ENCODE measurements around the gene PTPN2. TPM values are rescaled to one million over a fixed set of nuclear protein-coding genes. Genes with fewer than 3 reads are reported as not detected.

Gene PTPN2
- total RNA-seq, 2 experiments from 2014 or later, result 54.9 to 69.7 TPM

DNA sequence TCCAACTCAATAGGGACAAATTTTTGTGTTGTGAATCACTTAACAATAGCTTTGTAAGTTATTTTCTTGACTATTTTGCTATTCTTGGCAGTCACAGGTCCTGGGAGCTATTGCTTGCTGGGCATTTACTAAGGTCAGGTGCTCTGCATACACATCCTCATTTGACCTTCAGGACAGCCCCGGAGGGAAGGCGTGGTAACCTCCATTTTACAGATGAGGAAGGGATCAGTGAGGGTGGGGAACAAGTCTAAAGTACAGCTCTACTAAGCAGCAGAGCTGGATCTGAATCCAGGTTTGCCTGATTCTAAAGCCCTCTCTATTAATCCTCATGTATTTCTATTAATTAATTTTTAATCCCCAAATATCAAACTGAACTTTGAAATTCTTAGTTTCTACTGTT is 58.8 kb downstream of the PTPN2 start:
- BruUV-seq (replicated peaks), result no TSS peak
- H4K20me1 ChIP-seq (ENCODE audit: insufficient read depth, low read length), result no peaks in the 10 kb centered on the region
- no peaks in the 10 kb centered on the region for H3K4me1 ChIP-seq (ENCODE audit: insufficient read depth, low read length, poor library complexity, severe bottlenecking)
- POLR2A ChIA-PET, result interaction anchor here (0.8 to 1.2 kb wide), 3 partner anchors 9 to 14 kb away, joined by 3 read pairs; no protein-coding TSS in a partner anchor
- H2AFZ ChIP-seq (ENCODE audit: low read length), result no peak overlapping the region
- H3K4me2 ChIP-seq (ENCODE audit: low read length), result no peak overlapping the region
- H3K9me2 ChIP-seq (ENCODE audit: insufficient read depth, low read length), result no peaks in the 10 kb centered on the region
- peaks cover 7% of the 10 kb centered on the region; the same call in 1 of the 2 replicates for H3K9me3 ChIP-seq (ENCODE audit: low read length)
- peaks cover 86% of the 10 kb centered on the region for H3K36me3 ChIP-seq (ENCODE audit: insufficient read depth, low read length)
- no peaks in the 10 kb centered on the region for H3K79me2 ChIP-seq (ENCODE audit: insufficient read depth, low read depth, low read length)
- no peak overlapping the region for H3K4me3 ChIP-seq (ENCODE audit: low read depth, low read length, poor library complexity, severe bottlenecking)
- no peak for TF ChIP-seq EZH2phosphoT487 (IDR thresholded peaks at IDR 0.05; ENCODE audit: borderline replicate concordance, low read depth, low read length)
- TF ChIP-seq, protein P1, sequence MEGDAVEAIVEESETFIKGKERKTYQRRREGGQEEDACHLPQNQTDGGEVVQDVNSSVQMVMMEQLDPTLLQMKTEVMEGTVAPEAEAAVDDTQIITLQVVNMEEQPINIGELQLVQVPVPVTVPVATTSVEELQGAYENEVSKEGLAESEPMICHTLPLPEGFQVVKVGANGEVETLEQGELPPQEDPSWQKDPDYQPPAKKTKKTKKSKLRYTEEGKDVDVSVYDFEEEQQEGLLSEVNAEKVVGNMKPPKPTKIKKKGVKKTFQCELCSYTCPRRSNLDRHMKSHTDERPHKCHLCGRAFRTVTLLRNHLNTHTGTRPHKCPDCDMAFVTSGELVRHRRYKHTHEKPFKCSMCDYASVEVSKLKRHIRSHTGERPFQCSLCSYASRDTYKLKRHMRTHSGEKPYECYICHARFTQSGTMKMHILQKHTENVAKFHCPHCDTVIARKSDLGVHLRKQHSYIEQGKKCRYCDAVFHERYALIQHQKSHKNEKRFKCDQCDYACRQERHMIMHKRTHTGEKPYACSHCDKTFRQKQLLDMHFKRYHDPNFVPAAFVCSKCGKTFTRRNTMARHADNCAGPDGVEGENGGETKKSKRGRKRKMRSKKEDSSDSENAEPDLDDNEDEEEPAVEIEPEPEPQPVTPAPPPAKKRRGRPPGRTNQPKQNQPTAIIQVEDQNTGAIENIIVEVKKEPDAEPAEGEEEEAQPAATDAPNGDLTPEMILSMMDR (conservative IDR thresholded peaks at IDR 0.05; ENCODE audit: low read length), result no peak
- CTCF ChIA-PET (ENCODE audit: unreplicated experiment), result no interaction called here
- intact Hi-C loops (cut with micrococcal nuclease; ENCODE audit: unreplicated experiment), result no loop called here
- DNase-seq (ENCODE audit: low spot score), result no peak
- H3K27ac ChIP-seq (ENCODE audit: low read depth, low read length, poor library complexity, severe bottlenecking), result no peak overlapping the region

DNA sequence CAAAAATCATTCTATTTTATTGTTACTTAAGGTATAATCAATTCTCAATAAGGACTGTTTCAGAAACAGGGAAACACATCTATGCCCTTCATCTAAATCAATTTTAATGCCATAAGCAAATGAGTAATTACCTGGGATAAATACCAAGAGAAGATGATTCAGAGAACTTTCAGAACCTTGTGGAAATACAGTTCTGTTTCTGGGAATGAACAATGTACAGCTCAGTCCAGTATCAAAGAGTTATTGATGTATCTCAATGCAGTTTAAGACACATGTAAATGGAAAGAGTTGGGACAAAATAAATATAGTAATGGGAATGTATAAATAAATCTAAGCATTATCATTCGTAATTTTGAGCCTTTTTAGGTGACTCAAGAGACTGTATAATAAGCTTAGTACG is 60.1 kb downstream of the PTPN2 start:
- Histone ChIP-seq H3K4me2 (ENCODE audit: low read length) (no peak overlapping the region), H4K20me1 (ENCODE audit: insufficient read depth, low read length) (no peaks in the 10 kb centered on the region), H3K9me2 (ENCODE audit: insufficient read depth, low read length) (no peaks in the 10 kb centered on the region), H3K27ac (ENCODE audit: low read depth, low read length, poor library complexity, severe bottlenecking) (no peak overlapping the region), H3K9me3 (ENCODE audit: low read length) (peaks cover 7% of the 10 kb centered on the region; the same call in 1 of the 2 replicates), H2AFZ (ENCODE audit: low read length) (no peak overlapping the region), H3K4me3 (ENCODE audit: low read depth, low read length, poor library complexity, severe bottlenecking) (no peak overlapping the region), H3K4me1 (ENCODE audit: insufficient read depth, low read length, poor library complexity, severe bottlenecking) (no peaks in the 10 kb centered on the region), H3K79me2 (ENCODE audit: insufficient read depth, low read depth, low read length) (no peaks in the 10 kb centered on the region), H3K36me3 (ENCODE audit: insufficient read depth, low read length) (peaks cover 76% of the 10 kb centered on the region)
- ChIA-PET CTCF (ENCODE audit: unreplicated experiment) (no interaction called here), POLR2A (interaction anchor here (0.7 to 1.2 kb wide), 4 partner anchors 8 to 93 kb away, joined by 3 to 4 read pairs (median 3); no protein-coding TSS in a partner anchor)
- no TSS peak for BruUV-seq (replicated peaks)
- DNase-seq (ENCODE audit: low spot score), result no peak
- TF ChIP-seq, protein P1 (conservative IDR thresholded peaks at IDR 0.05; ENCODE audit: low read length), result no peak
- TF ChIP-seq EZH2phosphoT487 (IDR thresholded peaks at IDR 0.05; ENCODE audit: borderline replicate concordance, low read depth, low read length), result no peak
- intact Hi-C loops (cut with micrococcal nuclease; ENCODE audit: unreplicated experiment), result no loop called here

DNA sequence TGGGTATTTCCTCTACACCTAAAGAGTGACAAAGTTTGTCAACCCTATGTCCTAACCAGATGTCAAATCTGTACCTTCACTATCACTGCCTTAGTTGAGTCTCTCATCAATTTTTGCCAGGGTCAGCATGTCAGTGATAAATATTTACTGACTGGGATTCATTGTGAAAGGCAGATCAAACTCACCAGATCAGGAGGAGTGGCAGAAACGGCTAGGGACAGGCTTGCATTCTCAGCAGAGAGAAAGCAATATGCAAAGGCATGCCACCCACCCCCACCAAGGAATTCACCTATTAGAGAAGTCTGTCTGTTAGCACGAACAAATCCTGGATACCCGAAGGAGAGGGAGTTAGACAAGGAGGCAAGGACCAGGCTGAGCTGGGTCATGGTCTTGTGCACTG is 62.6 kb downstream of the PTPN2 start:
- H3K9me2 ChIP-seq (ENCODE audit: insufficient read depth, low read length), result no peaks in the 10 kb centered on the region
- no peak overlapping the region for H3K27ac ChIP-seq (ENCODE audit: low read depth, low read length, poor library complexity, severe bottlenecking)
- no peaks in the 10 kb centered on the region for H4K20me1 ChIP-seq (ENCODE audit: insufficient read depth, low read length)
- no peak overlapping the region for H3K4me2 ChIP-seq (ENCODE audit: low read length)
- no peak overlapping the region for H3K4me3 ChIP-seq (ENCODE audit: low read depth, low read length, poor library complexity, severe bottlenecking)
- no peak for DNase-seq (ENCODE audit: low spot score)
- H3K36me3 ChIP-seq (ENCODE audit: insufficient read depth, low read length), result peaks cover 74% of the 10 kb centered on the region
- CTCF ChIA-PET (ENCODE audit: unreplicated experiment), result no interaction called here
- POLR2A ChIA-PET, result interaction anchor here (0.9 to 1.4 kb wide), 2 partner anchors 11 to 12 kb away, joined by 3 read pairs; no protein-coding TSS in a partner anchor
- intact Hi-C loops (cut with micrococcal nuclease; ENCODE audit: unreplicated experiment), result no loop called here
- H3K79me2 ChIP-seq (ENCODE audit: insufficient read depth, low read depth, low read length), result no peaks in the 10 kb centered on the region
- TF ChIP-seq, protein P1 (conservative IDR thresholded peaks at IDR 0.05; ENCODE audit: low read length), result no peak
- TF ChIP-seq EZH2phosphoT487 (IDR thresholded peaks at IDR 0.05; ENCODE audit: borderline replicate concordance, low read depth, low read length), result no peak
- H2AFZ ChIP-seq (ENCODE audit: low read length), result no peak overlapping the region
- H3K9me3 ChIP-seq (ENCODE audit: low read length), result no peaks in the 10 kb centered on the region
- H3K4me1 ChIP-seq (ENCODE audit: insufficient read depth, low read length, poor library complexity, severe bottlenecking), result no peaks in the 10 kb centered on the region
- no TSS peak for BruUV-seq (replicated peaks)
